ENCODE data around the gene RAD50. TPM values are rescaled to one million over a fixed set of nuclear protein-coding genes. Genes with fewer than 3 reads are reported as not detected.

RAD50 gene
- total RNA-seq, 2 donors from 2014 or later, result 29.5 to 37.0 TPM

- Histone ChIP-seq H3K36me3 (no peaks in the 10 kb centered on the region), H3K9me3 (no peaks in the 10 kb centered on the region), H3K27me3 (no peaks in the 10 kb centered on the region), H3K4me3 (no peak overlapping the region), H3K9ac (ENCODE audit: low read depth in 2 of 2, low read length in 2 of 2) (no peak overlapping the region), H3K27ac (no peak overlapping the region), H3K4me1 (no peaks in the 10 kb centered on the region)
- intact Hi-C loops (cut with DNase I), result no loop called here
- TF ChIP-seq CTCF (IDR thresholded peaks at IDR 0.05), result no peak
- no peak for DNase-seq
Observed at GRCh38 chr5:132662925-132663770, 106.4 kb downstream of the RAD50 start.

- Histone ChIP-seq H3K36me3 (no peaks in the 10 kb centered on the region), H3K9me3 (no peaks in the 10 kb centered on the region), H3K4me1 (no peaks in the 10 kb centered on the region), H3K9ac (ENCODE audit: low read depth in 2 of 2, low read length in 2 of 2) (no peak overlapping the region), H3K27me3 (no peaks in the 10 kb centered on the region), H3K4me3 (no peak overlapping the region), H3K27ac (no peak overlapping the region)
- no peak for TF ChIP-seq CTCF (IDR thresholded peaks at IDR 0.05)
- intact Hi-C loops (cut with DNase I), result no loop called here
- DNase-seq, result no peak
Observed at GRCh38 chr5:132663771-132664695, 107.3 kb downstream of the RAD50 start.

- intact Hi-C loops (cut with DNase I), result no loop called here
- Histone ChIP-seq H3K27me3 (no peaks in the 10 kb centered on the region), H3K9me3 (no peaks in the 10 kb centered on the region), H3K9ac (ENCODE audit: low read depth in 2 of 2, low read length in 2 of 2) (no peak overlapping the region), H3K4me3 (no peak overlapping the region), H3K36me3 (no peaks in the 10 kb centered on the region), H3K4me1 (no peaks in the 10 kb centered on the region), H3K27ac (no peak overlapping the region)
- DNase-seq, result no peak
- no peak for TF ChIP-seq CTCF (IDR thresholded peaks at IDR 0.05)
Observed at GRCh38 chr5:132664696-132665209, 108.0 kb downstream of the RAD50 start.

- H3K9me3 ChIP-seq, result no peaks in the 10 kb centered on the region
- no peak overlapping the region for H3K9ac ChIP-seq (ENCODE audit: low read depth in 2 of 2, low read length in 2 of 2)
- no peaks in the 10 kb centered on the region for H3K27me3 ChIP-seq
- H3K36me3 ChIP-seq, result no peaks in the 10 kb centered on the region
- no peaks in the 10 kb centered on the region for H3K4me1 ChIP-seq
- no peak for TF ChIP-seq CTCF (IDR thresholded peaks at IDR 0.05)
- H3K27ac ChIP-seq, result no peak overlapping the region
- no peak for DNase-seq
- no peak overlapping the region for H3K4me3 ChIP-seq
- intact Hi-C loops (cut with DNase I), result no loop called here
Observed at GRCh38 chr5:132665574-132666080, 108.8 kb downstream of the RAD50 start.
